ENCODE results near the gene LDLRAD3. TPM values are rescaled to one million over a fixed set of nuclear protein-coding genes. Genes with fewer than 3 reads are reported as not detected.

LDLRAD3 gene
- polyA plus RNA-seq, 1 of the 3 experiments (the other 2 are of a cell fraction): 10.6 TPM

DNA sequence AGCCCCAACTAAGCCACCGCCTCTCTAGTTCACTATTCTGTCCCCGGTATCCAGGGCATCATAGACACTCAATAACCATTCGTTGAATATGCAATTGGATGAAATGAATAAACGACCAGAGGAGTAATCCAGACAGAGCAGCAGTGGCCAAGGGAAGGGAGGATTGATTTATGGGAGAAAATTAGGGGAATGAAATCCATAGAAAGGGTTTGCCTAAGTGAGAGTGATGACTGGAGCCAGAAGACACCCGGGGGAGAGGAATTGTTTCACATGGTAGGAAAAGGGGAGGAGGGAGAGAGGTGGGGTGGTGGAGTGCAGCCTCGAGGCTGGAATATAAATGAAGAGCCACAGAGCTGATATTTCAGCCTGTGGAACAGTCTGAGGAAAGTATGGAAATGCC is 177.2 kb downstream of the LDLRAD3 start (continued):
- TF ChIP-seq NRF1 (IDR thresholded peaks at IDR 0.05; ENCODE audit: low read depth, low read length) (no peak), SMC3 (IDR thresholded peaks at IDR 0.05; ENCODE audit: low read depth, low read length) (no peak), YY1 (IDR thresholded peaks at IDR 0.05; ENCODE audit: low read depth) (no peak), JUND (IDR thresholded peaks at IDR 0.05) (no peak), MXI1 (IDR thresholded peaks at IDR 0.05; ENCODE audit: low read depth, low read length) (no peak), SIN3A (IDR thresholded peaks at IDR 0.05; ENCODE audit: borderline replicate concordance, low read depth, low read length) (no peak), RCOR1 (IDR thresholded peaks at IDR 0.05; ENCODE audit: low read length) (no peak), EZH2phosphoT487 (IDR thresholded peaks at IDR 0.05; ENCODE audit: borderline replicate concordance, low read depth) (no peak), CHD2 (IDR thresholded peaks at IDR 0.05; ENCODE audit: low read length, partially characterized antibody) (no peak), TEAD4 (IDR thresholded peaks at IDR 0.05; ENCODE audit: borderline replicate concordance, insufficient read depth) (no peak)

DNA sequence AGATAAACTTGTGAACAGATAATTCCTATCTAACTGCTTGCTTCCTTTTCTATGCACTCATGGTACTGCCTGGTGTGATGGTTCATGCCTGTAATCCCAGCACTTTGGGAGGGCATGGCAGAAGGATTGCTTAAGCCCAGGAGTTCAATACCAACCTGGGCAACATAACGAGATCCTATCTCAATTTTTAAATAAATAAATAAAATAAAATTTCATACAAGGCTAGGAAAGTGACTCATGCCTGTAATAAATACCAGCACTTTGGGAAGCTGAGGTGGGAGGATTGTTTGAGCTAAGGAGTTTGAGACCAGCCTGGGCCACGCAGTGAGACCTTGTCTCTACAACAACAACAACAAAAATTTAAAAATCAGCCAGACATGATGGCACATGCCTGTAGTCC is 178.8 kb downstream of the LDLRAD3 start:
- Histone ChIP-seq H3K79me2 (ENCODE audit: insufficient read depth) (no peaks in the 10 kb centered on the region), H3K9me3 (no peaks in the 10 kb centered on the region), H3K36me3 (replicated peaks in 1 of 2; ENCODE audit: control insufficient read depth in 1 of 2, insufficient read depth in 2 of 2, low read length in 1 of 2) (no peaks in the 10 kb centered on the region), H3K27me3 (ENCODE audit: insufficient read depth) (no peaks in the 10 kb centered on the region), H3K4me2 (no peak overlapping the region), H3K9me2 (no peaks in the 10 kb centered on the region), H2AFZ (ENCODE audit: low read depth) (no peak overlapping the region), H3K4me3 (ENCODE audit: low read depth in 2 of 2, low read length in 1 of 2) (no peak overlapping the region), H4K20me1 (ENCODE audit: insufficient read depth) (no peaks in the 10 kb centered on the region), H3K4me1 (ENCODE audit: control insufficient read depth in 1 of 2, insufficient read depth in 2 of 2, low read depth in 1 of 2, low read length in 1 of 2) (peaks cover 0 to 6% of the 10 kb centered on the region in 2 experiments; a peak in 2 of 4 replicates), H3K9ac (no peak overlapping the region), H3K27ac (ENCODE audit: low read depth in 2 of 2, low read length in 1 of 2) (no peak overlapping the region), H3F3A (replicated peaks; ENCODE audit: insufficient read depth) (no peaks in the 10 kb centered on the region)
- no peak for DNase-seq
- TF ChIP-seq, protein P1, sequence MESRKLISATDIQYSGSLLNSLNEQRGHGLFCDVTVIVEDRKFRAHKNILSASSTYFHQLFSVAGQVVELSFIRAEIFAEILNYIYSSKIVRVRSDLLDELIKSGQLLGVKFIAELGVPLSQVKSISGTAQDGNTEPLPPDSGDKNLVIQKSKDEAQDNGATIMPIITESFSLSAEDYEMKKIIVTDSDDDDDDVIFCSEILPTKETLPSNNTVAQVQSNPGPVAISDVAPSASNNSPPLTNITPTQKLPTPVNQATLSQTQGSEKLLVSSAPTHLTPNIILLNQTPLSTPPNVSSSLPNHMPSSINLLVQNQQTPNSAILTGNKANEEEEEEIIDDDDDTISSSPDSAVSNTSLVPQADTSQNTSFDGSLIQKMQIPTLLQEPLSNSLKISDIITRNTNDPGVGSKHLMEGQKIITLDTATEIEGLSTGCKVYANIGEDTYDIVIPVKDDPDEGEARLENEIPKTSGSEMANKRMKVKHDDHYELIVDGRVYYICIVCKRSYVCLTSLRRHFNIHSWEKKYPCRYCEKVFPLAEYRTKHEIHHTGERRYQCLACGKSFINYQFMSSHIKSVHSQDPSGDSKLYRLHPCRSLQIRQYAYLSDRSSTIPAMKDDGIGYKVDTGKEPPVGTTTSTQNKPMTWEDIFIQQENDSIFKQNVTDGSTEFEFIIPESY (IDR thresholded peaks at IDR 0.05; ENCODE audit: borderline replicate concordance, low read depth): no peak
- TF ChIP-seq TCF12 (IDR thresholded peaks at IDR 0.05) (peak; percentile 7; the same call in 1 of the 2 replicates), RCOR1 (IDR thresholded peaks at IDR 0.05; ENCODE audit: low read length) (no peak)
- 85% methylated on average over 2 of the region's 2 CpGs for WGBS (ENCODE audit: low lambda C conversion rate)
- ChIA-PET POLR2A (no interaction called here), CTCF (interaction anchor here (2.2 kb wide), 1 partner anchor 9 kb away, joined by 7 read pairs; no protein-coding TSS in a partner anchor)

DNA sequence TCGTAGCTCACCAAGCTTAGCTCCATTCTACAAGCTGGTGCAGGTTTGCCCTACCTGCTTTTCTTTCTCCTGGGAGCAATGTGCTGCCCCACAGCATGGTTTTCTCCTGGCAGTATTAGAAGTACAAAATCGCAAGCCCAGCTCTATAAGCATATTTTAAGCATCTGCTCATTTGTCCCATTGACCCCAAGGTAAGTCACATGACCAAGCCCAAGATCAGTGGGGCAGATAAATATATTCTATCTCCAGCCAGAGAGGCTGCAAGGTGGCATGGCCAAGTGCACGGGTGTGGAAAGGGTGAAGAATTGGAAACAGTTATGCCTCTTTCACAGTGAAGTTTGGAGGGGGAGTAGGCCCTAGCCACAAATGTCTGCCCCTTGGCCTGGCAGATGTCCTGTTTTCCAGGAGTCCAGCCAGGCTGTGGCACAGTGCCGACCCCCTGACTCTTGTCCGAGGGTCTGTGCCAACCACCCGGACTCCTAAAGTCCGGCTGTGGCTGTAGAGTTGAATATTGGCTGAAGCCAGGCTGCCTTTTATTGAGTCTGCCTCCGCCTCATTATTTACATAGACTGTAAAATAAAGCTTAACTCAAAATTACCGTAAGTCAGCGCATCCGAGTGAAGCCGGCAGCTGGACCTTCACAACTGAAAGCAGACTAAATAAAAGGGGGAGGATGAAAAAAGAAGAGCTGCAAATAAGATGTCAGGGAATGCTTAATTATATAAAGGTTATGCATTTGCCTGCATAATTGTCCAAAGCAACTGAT is 179.7 kb downstream of the LDLRAD3 start:
- ChIA-PET CTCF (interaction anchor here (0.9 to 2.2 kb wide), 4 partner anchors 8 to 355 kb away, joined by 3 to 8 read pairs (median 5); no protein-coding TSS in a partner anchor), POLR2A (no interaction called here)
- H3K27ac ChIP-seq (ENCODE audit: low read depth in 2 of 2, low read length in 1 of 2): no peak overlapping the region
- no peak for DNase-seq
- no peaks in the 10 kb centered on the region for H3K79me2 ChIP-seq (ENCODE audit: insufficient read depth)
- peaks cover 0 to 6% of the 10 kb centered on the region in 2 experiments; a peak in 2 of 4 replicates for H3K4me1 ChIP-seq (ENCODE audit: control insufficient read depth in 1 of 2, insufficient read depth in 2 of 2, low read depth in 1 of 2, low read length in 1 of 2)
- H4K20me1 ChIP-seq (ENCODE audit: insufficient read depth): no peaks in the 10 kb centered on the region
- H3K27me3 ChIP-seq (ENCODE audit: insufficient read depth): no peaks in the 10 kb centered on the region
- H2AFZ ChIP-seq (ENCODE audit: low read depth): no peak overlapping the region
- H3K4me3 ChIP-seq (ENCODE audit: low read depth in 2 of 2, low read length in 1 of 2): no peak overlapping the region
- WGBS (ENCODE audit: low lambda C conversion rate): 91% methylated on average over 11 of the region's 12 CpGs
- H3K9me3 ChIP-seq: no peaks in the 10 kb centered on the region
- no peaks in the 10 kb centered on the region for H3K9me2 ChIP-seq
- H3F3A ChIP-seq (replicated peaks; ENCODE audit: insufficient read depth): no peaks in the 10 kb centered on the region
- TF ChIP-seq RFX5 (IDR thresholded peaks at IDR 0.05; ENCODE audit: low read length): no peak
- peak; percentile 61; the same call in 1 of the 2 replicates for TF ChIP-seq USF1 (IDR thresholded peaks at IDR 0.05; ENCODE audit: borderline replicate concordance, low read depth)
- H3K9ac ChIP-seq: no peak overlapping the region
- H3K36me3 ChIP-seq (replicated peaks in 1 of 2; ENCODE audit: control insufficient read depth in 1 of 2, insufficient read depth in 2 of 2, low read length in 1 of 2): no peaks in the 10 kb centered on the region
- H3K4me2 ChIP-seq: no peak overlapping the region

Measured in SK-N-SH (cell line).